HCT116 (cell line): ENCODE data around the gene EIF4G2. TPM values are rescaled to one million over a fixed set of nuclear protein-coding genes. Genes with fewer than 3 reads are reported as not detected.
A peak's percentile ranks its signal among the peaks of the same experiment; 100 is the strongest.

ENCODE experiments used
- ATAC-seq: fragments of 200-7000 bp; cut with Tn5 transposase; 2 replicates; pipeline ENCODE4 v1.9.1; 2020; ENCODE audit warnings: mild to moderate bottlenecking, moderate library complexity
- BruUV-seq: library from RNA; stranded (reverse); fragments of 400-500 nt; replicated peaks from 2 replicates; lab custom pipeline; 2021; lab: Mats Ljungman, UMichigan
- CTCF ChIA-PET: fragments of 300-600 bp; sonication (Branson Sonifier 250); formaldehyde crosslinking; loops from one replicate; lab custom pipeline; 2021; ENCODE audit warnings: antibody characterized with exemption; lab: Charles Lee
- POLR2A ChIA-PET: fragments of 300-600, 350-600 bp; sonication (Branson Sonifier 250); formaldehyde crosslinking; loops from one replicate; lab custom pipeline; 2021; ENCODE audit warnings: antibody characterized with exemption; lab: Charles Lee
- RAD21 ChIA-PET, 2 experiments: fragments of 300-600 bp; sonication (Branson Sonifier 250); formaldehyde crosslinking; loops; one replicate each; lab custom pipeline; 2023; ENCODE audit warnings: low total read pairs in 2 of 2; ENCODE audit not compliant: uncharacterized antibody in 2 of 2, unreplicated experiment in 2 of 2, low non-redundant PET in 1 of 2; lab: Charles Lee
- DNase-seq: peaks from one replicate; pipeline ENCODE4 v3.0.0-alpha.2; 2010; ENCODE audit warnings: low read depth, low spot score
- H2AFZ ChIP-seq: fragments of 200-600 bp; shearing (Covaris generic), sonication (generic); 2 replicates; pipeline ENCODE4 v1.6.1; 2017; ENCODE audit warnings: low read depth, mixed run types, mixed read lengths, antibody characterized with exemption, low read length; ENCODE audit not compliant: poor library complexity, severe bottlenecking
- H3K27ac ChIP-seq: 2 replicates; pipeline ENCODE4 v1.5.1; 2012; ENCODE audit warnings: low read depth, low read length
- H3K27me3 ChIP-seq: fragments of 200-600 bp; sonication (generic); 2 replicates; pipeline ENCODE4 v1.6.1; 2016; ENCODE audit warnings: mixed run types, low read length, mixed read lengths; ENCODE audit not compliant: insufficient read depth
- H3K36me3 ChIP-seq, 2 experiments: fragments of 200-500 bp in 1 of 2; fragments of 200-600 bp in 1 of 2; sonication (Bioruptor generic) in 1 of 2; sonication (generic) in 1 of 2; 2 replicates each; pipeline versions ENCODE4 v1.5.1 to v1.6.1; 2014 to 2016; ENCODE audit warnings: low read length in 2 of 2, inconsistent platforms in 1 of 2, mixed read lengths in 1 of 2, mixed run types in 1 of 2; ENCODE audit not compliant: insufficient read depth in 2 of 2, control insufficient read depth in 1 of 2
- H3K4me1 ChIP-seq, 2 experiments: fragments of 200-600 bp in 1 of 2; sonication (generic) in 1 of 2; 2 replicates each; pipeline versions ENCODE4 v1.5.1 to v1.6.1; 2012 to 2017; ENCODE audit warnings: low read length in 2 of 2, inconsistent platforms in 1 of 2, mild to moderate bottlenecking in 1 of 2, mixed read lengths in 1 of 2, mixed run types in 1 of 2, moderate library complexity in 1 of 2; ENCODE audit not compliant: insufficient read depth in 2 of 2, control insufficient read depth in 1 of 2
- H3K4me2 ChIP-seq: fragments of 200-600 bp; sonication (generic); 2 replicates; pipeline ENCODE4 v1.6.1; 2017; ENCODE audit warnings: mixed run types, low read length, mixed read lengths
- H3K4me3 ChIP-seq, 2 experiments: fragments of 200-600 bp in 1 of 2; sonication (generic) in 1 of 2; replicated peaks in 1 of 2; 2 replicates each; pipeline ENCODE4 v1.5.1; 2011 to 2016; ENCODE audit warnings: low read length in 2 of 2, control low read depth in 1 of 2, low read depth in 1 of 2, mild to moderate bottlenecking in 1 of 2, mixed read lengths in 1 of 2, mixed run types in 1 of 2
- H3K79me2 ChIP-seq: fragments of 200-600 bp; sonication (generic); 2 replicates; pipeline ENCODE4 v1.6.1; 2017; ENCODE audit warnings: mild to moderate bottlenecking, mixed run types, low read length, moderate library complexity, mixed read lengths; ENCODE audit not compliant: insufficient read depth
- H3K9ac ChIP-seq: fragments of 200-600 bp; sonication (generic); 2 replicates; pipeline ENCODE4 v1.6.1; 2016; ENCODE audit warnings: low read length, mixed read lengths
- H3K9me2 ChIP-seq: fragments of 200-600 bp; sonication (generic), shearing (Covaris generic); 2 replicates; pipeline ENCODE4 v1.6.1; 2017; ENCODE audit warnings: mixed run types, mild to moderate bottlenecking, moderate library complexity; ENCODE audit not compliant: insufficient read depth
- H3K9me3 ChIP-seq, 2 experiments: fragments of 200-500 bp in 1 of 2; fragments of 200-600 bp in 1 of 2; sonication (Bioruptor generic) in 1 of 2; sonication (generic) in 1 of 2; 2 replicates each; pipeline ENCODE4 v1.6.1; 2014 to 2017; ENCODE audit warnings: low read length in 2 of 2, mixed read lengths in 2 of 2, inconsistent platforms in 1 of 2, low read depth in 1 of 2, mild to moderate bottlenecking in 1 of 2, mixed run types in 1 of 2, moderate library complexity in 1 of 2; ENCODE audit not compliant: control insufficient read depth in 1 of 2, insufficient read depth in 1 of 2
- H4K20me1 ChIP-seq: fragments of 200-600 bp; sonication (generic), shearing (Covaris generic); 2 replicates; pipeline ENCODE4 v1.6.1; 2017; ENCODE audit warnings: mixed run types, mild to moderate bottlenecking, moderate library complexity; ENCODE audit not compliant: insufficient read depth
- EGR1 ChIP-seq: IDR thresholded peaks from 2 replicates; pipeline ENCODE4 v1.6.1; 2012; ENCODE audit warnings: low read depth
- ELF1 ChIP-seq: IDR thresholded peaks from 2 replicates; pipeline ENCODE4 v1.6.1; 2012; ENCODE audit warnings: low read depth, borderline replicate concordance
- EZH2 ChIP-seq: fragments of 200-600 bp; sonication (generic); IDR thresholded peaks from 2 replicates; pipeline ENCODE4 v1.6.1; 2017; ENCODE audit warnings: antibody characterized with exemption, mixed run types
- FOSL1 ChIP-seq: IDR thresholded peaks from 2 replicates; pipeline ENCODE4 v1.6.1; 2012; ENCODE audit warnings: low read depth
- JUND ChIP-seq: IDR thresholded peaks from 2 replicates; pipeline ENCODE4 v1.6.1; 2012
- RAD21 ChIP-seq: IDR thresholded peaks from 2 replicates; pipeline ENCODE4 v1.6.1; 2012; ENCODE audit warnings: low read depth, mild to moderate bottlenecking
- TCF7L2 ChIP-seq: IDR thresholded peaks from 2 replicates; pipeline ENCODE4 v1.7.0; 2011; ENCODE audit warnings: borderline replicate concordance, inconsistent platforms; ENCODE audit not compliant: insufficient read depth, insufficient read length; ENCODE audit errors: extremely low read depth
- ZFX ChIP-seq: fragments of 450-650 bp; IDR thresholded peaks from 2 replicates; pipeline ENCODE4 v1.6.1; 2017
- intact Hi-C: fragments of 100-400 bp; cut with micrococcal nuclease; formaldehyde crosslinking; loops from 2 replicates; pipeline ENCODE4 v1.10.0; 2022
- total RNA-seq: library from RNA; stranded (reverse); gene quantifications from one replicate; pipeline ENCODE4 v1.2.1, GENCODE V29; 2021; ENCODE audit not compliant: unreplicated experiment
- TF ChIP-seq, protein P1 (sequence below): IDR thresholded peaks from 2 replicates; pipeline ENCODE4 v1.6.1; 2012; ENCODE audit warnings: low read depth

Gene EIF4G2
- total RNA-seq, 1 experiment from 2014 or later, result 888 TPM

DNA sequence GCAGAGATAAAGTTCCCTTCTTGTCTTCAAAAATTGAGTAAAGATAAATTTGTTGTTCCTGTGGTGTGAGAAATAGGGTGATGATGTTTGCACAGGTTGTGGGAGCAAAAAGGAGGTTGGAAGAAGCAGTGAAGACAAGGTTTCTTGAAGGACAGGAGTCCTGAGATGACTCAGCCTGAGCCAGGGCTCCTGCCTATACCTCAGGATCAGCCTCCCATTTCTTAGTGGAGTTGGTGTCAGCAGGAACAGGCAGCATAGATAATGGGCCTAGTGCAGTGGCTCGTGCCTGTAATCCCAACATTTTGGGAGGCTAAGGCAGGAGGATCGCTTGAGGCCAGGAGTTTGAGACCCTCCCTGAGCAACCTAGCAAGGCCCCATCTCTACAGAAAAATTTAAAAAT is 28.7 kb downstream of the EIF4G2 start:
- no peaks in the 10 kb centered on the region for H4K20me1 ChIP-seq
- BruUV-seq, result no TSS peak
- ChIA-PET RAD21 (no interaction called here), POLR2A (no interaction called here), CTCF (no interaction called here)
- no peaks in the 10 kb centered on the region for H3K79me2 ChIP-seq
- intact Hi-C loops, result no loop called here
- no peak overlapping the region for H3K9ac ChIP-seq
- DNase-seq (no peak), ATAC-seq (peak; percentile 47; the same call in 1 of the 2 replicates)
- TF ChIP-seq RAD21 (no peak), JUND (no peak), FOSL1 (no peak), ELF1 (no peak), EZH2 (no peak), EGR1 (no peak), ZFX (no peak; the same call in 1 of the 2 replicates), TCF7L2 (no peak)
- TF ChIP-seq, protein P1, sequence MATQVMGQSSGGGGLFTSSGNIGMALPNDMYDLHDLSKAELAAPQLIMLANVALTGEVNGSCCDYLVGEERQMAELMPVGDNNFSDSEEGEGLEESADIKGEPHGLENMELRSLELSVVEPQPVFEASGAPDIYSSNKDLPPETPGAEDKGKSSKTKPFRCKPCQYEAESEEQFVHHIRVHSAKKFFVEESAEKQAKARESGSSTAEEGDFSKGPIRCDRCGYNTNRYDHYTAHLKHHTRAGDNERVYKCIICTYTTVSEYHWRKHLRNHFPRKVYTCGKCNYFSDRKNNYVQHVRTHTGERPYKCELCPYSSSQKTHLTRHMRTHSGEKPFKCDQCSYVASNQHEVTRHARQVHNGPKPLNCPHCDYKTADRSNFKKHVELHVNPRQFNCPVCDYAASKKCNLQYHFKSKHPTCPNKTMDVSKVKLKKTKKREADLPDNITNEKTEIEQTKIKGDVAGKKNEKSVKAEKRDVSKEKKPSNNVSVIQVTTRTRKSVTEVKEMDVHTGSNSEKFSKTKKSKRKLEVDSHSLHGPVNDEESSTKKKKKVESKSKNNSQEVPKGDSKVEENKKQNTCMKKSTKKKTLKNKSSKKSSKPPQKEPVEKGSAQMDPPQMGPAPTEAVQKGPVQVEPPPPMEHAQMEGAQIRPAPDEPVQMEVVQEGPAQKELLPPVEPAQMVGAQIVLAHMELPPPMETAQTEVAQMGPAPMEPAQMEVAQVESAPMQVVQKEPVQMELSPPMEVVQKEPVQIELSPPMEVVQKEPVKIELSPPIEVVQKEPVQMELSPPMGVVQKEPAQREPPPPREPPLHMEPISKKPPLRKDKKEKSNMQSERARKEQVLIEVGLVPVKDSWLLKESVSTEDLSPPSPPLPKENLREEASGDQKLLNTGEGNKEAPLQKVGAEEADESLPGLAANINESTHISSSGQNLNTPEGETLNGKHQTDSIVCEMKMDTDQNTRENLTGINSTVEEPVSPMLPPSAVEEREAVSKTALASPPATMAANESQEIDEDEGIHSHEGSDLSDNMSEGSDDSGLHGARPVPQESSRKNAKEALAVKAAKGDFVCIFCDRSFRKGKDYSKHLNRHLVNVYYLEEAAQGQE, result no peak
- no peak overlapping the region for H3K4me2 ChIP-seq
- H3K27ac ChIP-seq, result no peak overlapping the region
- H3K9me3 ChIP-seq, result no peaks in the 10 kb centered on the region
- no peak overlapping the region for H3K4me3 ChIP-seq
- no peaks in the 10 kb centered on the region for H3K27me3 ChIP-seq
- H2AFZ ChIP-seq, result no peak overlapping the region
- no peaks in the 10 kb centered on the region for H3K4me1 ChIP-seq
- peaks cover 39% of the 10 kb centered on the region in 2 experiments for H3K36me3 ChIP-seq
- H3K9me2 ChIP-seq, result no peaks in the 10 kb centered on the region
